HG03280 (cell line): ENCODE data around the gene R3HCC1L.
"Not testable (repeated sequence)": the region's sequence is repeated elsewhere in the genome, so short reads cannot be mapped to it uniquely, and the experiment has no call there.

Source experiments
- ATAC-seq: cut with Tn5 transposase; IDR thresholded peaks from one replicate; pipeline ENCODE4 v1.9.1; 2021; ENCODE audit warnings: mild to moderate bottlenecking, moderate library complexity; ENCODE audit not compliant: unreplicated experiment

Gene R3HCC1L

GRCh38 chr10:98128802-98129201 lies 5.7 kb upstream of the R3HCC1L start:
- ATAC-seq, result no peak

- no peak for ATAC-seq
Observed at GRCh38 chr10:98131619-98132018, 2.8 kb upstream of the R3HCC1L start.

- not testable (repeated sequence) for ATAC-seq
Observed at GRCh38 chr10:98133075-98133752, 1.2 kb upstream of the R3HCC1L start.

- ATAC-seq, result no peak
Observed at GRCh38 chr10:98134117-98134430, 383 bp upstream of the R3HCC1L start.

- no peak for ATAC-seq
Observed at GRCh38 chr10:98135222-98135899, 904 bp downstream of the R3HCC1L start.

- not testable (repeated sequence) for ATAC-seq
Observed at GRCh38 chr10:98136775-98137174, 2.3 kb downstream of the R3HCC1L start.

- no peak for ATAC-seq
Observed at GRCh38 chr10:98138031-98138430, 3.6 kb downstream of the R3HCC1L start.

- ATAC-seq, result no peak
Observed at GRCh38 chr10:98139431-98139830, 5.0 kb downstream of the R3HCC1L start.

GRCh38 chr10:98141484-98142073 lies 7.1 kb downstream of the R3HCC1L start:
- ATAC-seq, result no peak

GRCh38 chr10:98144985-98145384 lies 10.5 kb downstream of the R3HCC1L start:
- ATAC-seq, result no peak

GRCh38 chr10:98149858-98150257 lies 15.4 kb downstream of the R3HCC1L start:
- no peak for ATAC-seq

- ATAC-seq, result no peak
Observed at GRCh38 chr10:98150544-98150943, 16.1 kb downstream of the R3HCC1L start.

- ATAC-seq, result not testable (repeated sequence)
Observed at GRCh38 chr10:98152778-98153177, 18.3 kb downstream of the R3HCC1L start.

- ATAC-seq, result not testable (repeated sequence)
Observed at GRCh38 chr10:98153213-98153958, 18.9 kb downstream of the R3HCC1L start.

GRCh38 chr10:98154076-98154475 lies 19.6 kb downstream of the R3HCC1L start:
- no peak for ATAC-seq

- ATAC-seq, result no peak
Observed at GRCh38 chr10:98158576-98158975, 24.1 kb downstream of the R3HCC1L start.

- no peak for ATAC-seq
Observed at GRCh38 chr10:98163941-98164340, 29.5 kb downstream of the R3HCC1L start.

GRCh38 chr10:98167191-98167590 lies 32.7 kb downstream of the R3HCC1L start:
- peak; percentile 54 for ATAC-seq

GRCh38 chr10:98168147-98168546 lies 33.7 kb downstream of the R3HCC1L start:
- ATAC-seq, result no peak

- no peak for ATAC-seq
Observed at GRCh38 chr10:98168766-98169165, 34.3 kb downstream of the R3HCC1L start.

- no peak for ATAC-seq
Observed at GRCh38 chr10:98169379-98169778, 34.9 kb downstream of the R3HCC1L start.
